NCI-H69 (cell line): ENCODE results near the gene SHISAL1.
A peak's percentile ranks its signal among the peaks of the same experiment; 100 is the strongest.

Experiments
- DNase-seq: peaks from one replicate; lab custom pipeline; 2025; lab: John Stamatoyannopoulos, UW

The SHISAL1 gene

DNA sequence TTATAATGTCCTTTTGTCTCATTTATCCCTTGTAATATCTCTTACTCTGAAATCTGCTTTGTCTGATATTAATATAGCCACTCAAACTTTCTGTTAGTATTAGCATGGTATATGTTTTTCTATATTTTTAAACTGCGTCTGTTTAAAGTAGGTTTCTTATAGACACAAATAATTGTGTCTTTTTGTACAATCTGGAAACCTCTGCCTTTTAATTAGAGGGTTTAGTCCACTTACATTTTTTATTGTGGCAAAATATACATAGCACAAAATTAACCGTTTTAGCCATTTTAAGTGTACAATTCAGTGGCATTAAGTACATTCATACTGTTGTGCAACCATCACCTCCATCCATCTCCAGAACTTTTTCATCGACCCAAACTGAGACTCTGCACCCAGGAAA, 103.4 kb downstream of the SHISAL1 start:
- no peak for DNase-seq

GRCh38 chr22:44207981-44208317, 104.8 kb downstream of the SHISAL1 start:
- no peak for DNase-seq

DNA sequence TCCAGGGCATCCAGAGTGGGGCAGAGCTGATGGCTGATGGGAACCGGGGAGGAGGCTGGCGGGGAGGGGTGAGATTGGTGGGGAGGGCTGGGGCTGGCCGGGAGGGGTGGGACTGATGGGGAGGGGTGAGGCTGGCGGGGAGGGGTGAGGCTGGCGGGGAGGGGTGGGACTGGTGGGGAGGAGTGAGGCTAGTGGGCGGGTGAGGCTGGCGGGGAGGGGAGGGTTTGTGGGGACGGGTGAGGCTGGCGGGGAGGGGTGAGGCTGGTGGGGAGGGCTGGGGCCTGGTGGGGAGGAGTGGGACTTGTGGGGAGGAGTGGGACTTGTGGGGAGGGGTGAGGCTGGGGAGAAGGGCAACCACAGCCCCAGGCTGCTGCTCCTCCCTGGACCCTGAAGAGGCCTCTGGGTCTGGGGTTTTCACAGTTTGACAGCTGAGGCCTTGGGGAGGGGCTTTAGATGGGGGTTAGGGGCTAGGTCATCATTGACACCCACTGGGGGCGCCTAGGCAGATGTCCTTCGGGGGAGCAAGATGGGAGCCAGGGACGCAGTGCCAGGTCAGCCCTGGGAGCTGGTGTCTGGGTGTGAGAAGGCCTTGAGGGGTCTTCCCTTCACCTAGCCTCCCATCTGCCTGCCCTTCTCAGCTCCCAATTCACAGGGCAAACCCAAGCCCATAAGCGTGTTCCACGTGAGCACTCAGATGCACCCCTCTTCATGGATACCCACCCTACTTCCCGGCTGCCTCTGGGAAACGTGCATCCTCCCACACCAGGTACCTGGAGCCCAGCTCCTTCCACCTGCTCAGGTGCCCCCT, 105.4 kb downstream of the SHISAL1 start:
- no peak for DNase-seq

DNA sequence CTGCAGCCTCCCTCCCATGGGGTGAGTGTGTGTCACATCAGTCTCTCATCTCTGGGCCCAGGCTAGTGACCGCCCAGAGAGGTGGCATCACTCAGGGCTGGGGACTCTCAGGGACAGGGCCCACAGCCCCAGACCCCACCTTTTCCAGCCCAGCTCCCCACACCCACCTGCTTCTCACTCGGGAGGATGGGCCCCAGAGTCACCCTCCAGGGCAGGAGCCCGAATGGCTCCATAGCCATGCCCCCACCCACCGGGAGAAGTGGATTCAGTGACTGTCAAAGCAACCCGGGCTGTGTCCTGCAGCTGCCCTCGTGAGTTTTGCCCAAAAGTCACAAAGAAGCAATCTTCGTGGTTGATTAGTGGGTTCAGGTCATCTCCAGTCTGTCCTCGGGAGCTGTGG, 106.1 kb downstream of the SHISAL1 start:
- no peak for DNase-seq

GRCh38 chr22:44206330-44206645, 106.5 kb downstream of the SHISAL1 start:
- no peak for DNase-seq

DNA sequence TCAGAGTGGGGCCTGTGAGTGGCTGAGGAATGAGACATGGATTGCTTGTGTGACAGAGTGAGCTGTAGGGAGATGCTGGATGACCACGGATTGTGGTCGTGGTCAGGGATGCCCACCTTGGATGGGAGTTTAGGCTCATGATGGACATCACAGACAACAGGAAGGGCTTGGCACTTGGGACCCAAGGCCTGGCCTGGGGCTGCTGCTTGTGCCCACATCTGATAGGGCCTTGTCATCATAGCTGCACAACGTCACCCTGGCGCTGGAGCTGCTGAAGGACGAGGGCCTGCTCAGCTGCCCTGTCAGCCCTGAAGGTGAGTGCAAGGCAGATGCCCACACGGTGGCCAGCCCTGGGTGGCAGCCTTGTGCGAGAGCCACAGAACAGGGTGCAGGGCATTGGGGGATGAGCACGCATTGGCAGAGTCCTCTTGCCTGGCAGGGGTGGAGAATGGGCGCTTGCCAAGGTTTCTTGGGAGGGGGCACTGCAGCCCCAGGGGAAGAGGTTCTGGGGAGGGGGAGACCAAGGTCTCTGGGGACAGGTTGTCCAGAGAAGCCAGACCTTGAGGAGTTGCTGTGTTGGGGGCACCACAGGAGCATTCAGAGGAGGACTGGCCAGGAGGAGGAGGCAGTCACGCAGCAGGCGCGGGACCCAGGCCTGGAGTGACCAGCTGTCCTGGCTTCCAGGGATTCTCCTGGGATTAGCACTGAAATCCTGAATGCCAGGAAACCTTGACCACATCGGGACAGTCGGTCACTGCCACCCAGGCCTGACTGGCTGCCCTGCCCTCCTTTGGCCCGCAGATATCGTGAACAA, 107.0 kb downstream of the SHISAL1 start:
- no peak for DNase-seq

GRCh38 chr22:44204739-44205515, 107.8 kb downstream of the SHISAL1 start:
- no peak for DNase-seq

DNA sequence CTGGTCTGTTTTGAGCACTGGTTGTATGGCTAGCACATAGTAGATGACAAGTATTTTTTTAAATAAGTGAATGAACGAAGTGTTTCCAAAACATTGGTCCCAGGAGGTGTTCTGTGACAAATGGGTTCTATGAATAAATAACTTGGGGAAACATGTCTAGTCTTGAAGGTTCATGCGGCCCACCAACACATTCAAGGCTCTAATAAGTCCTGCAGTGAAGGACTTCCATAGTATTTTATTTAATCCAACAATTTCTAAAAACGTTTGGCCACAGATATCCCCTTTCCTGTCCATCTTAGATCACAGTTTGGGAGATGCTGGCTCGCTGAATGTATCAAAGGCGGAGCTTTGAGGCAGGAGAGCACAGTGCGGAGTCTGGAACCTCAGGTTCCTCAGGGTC, 109.5 kb downstream of the SHISAL1 start:
- no peak for DNase-seq

- no peak for DNase-seq
Observed at GRCh38 chr22:44202261-44202789, 110.4 kb downstream of the SHISAL1 start.

- DNase-seq = no peak
Observed at GRCh38 chr22:44201665-44202064, 111.1 kb downstream of the SHISAL1 start.

- DNase-seq = no peak
Observed at GRCh38 chr22:44200855-44201550, 111.7 kb downstream of the SHISAL1 start.

GRCh38 chr22:44200451-44200850, 112.3 kb downstream of the SHISAL1 start:
- no peak for DNase-seq

GRCh38 chr22:44199866-44200265, 112.9 kb downstream of the SHISAL1 start:
- DNase-seq = no peak

DNA sequence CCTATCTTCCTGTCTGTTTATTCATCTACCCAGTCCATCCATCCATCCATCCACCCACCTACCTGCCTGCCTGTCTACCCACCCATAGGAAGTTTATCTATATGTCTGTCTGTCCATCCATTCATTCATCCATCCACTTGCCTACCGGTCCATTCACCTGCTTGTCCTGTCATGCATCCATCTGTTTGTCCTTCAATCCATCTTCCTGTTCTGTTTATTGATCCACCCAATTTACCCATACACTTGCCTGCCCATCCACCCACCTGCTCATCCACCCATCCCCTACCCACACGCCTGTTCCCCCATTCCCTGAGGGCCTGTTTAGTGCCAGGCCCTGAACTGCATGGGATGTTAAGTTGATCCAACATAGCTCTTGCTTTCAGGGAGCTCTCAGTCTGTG, 113.6 kb downstream of the SHISAL1 start:
- no peak for DNase-seq

GRCh38 chr22:44197271-44197670, 115.5 kb downstream of the SHISAL1 start:
- DNase-seq = no peak

- DNase-seq = no peak
Observed at GRCh38 chr22:44196731-44197131, 116.0 kb downstream of the SHISAL1 start.

- DNase-seq = no peak
Observed at GRCh38 chr22:44196241-44196640, 116.5 kb downstream of the SHISAL1 start.

- DNase-seq = peak; percentile 47
Observed at GRCh38 chr22:44195189-44195871, 117.4 kb downstream of the SHISAL1 start.

DNA sequence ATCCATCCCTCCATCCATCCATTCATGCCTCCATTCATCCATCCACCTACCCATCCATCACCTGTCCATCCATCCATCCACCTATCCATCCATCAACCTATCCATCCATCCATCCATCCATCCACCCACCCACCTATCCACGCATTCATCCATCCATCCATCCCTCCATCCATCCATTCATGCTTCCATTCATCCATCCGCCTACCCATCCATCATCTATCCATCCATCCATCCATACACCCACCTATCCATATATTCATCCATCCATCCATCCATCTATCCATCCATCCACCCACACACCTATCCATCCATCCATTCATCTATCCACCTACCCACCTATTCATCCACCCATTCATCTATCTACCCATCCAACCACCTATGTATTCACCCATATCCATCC, 118.2 kb downstream of the SHISAL1 start:
- DNase-seq = no peak
